Mesenchymal stem cell (in vitro differentiated cells and primary cell): Measurements from ENCODE around the gene SMIM13.

Experiments used
- DNase-seq: peaks from one replicate; pipeline ENCODE4 v3.0.0-alpha.2; 2013
- H2AFZ ChIP-seq: one replicate; pipeline ENCODE4 v1.6.1; 2013; ENCODE audit warnings: low read depth, mild to moderate bottlenecking, control low read depth, inconsistent platforms, low read length, moderate library complexity
- H2AK5ac ChIP-seq: 2 replicates; pipeline ENCODE4 v1.6.1; 2013; ENCODE audit warnings: low read length, moderate library complexity, mild to moderate bottlenecking, inconsistent platforms; ENCODE audit not compliant: severe bottlenecking
- H2BK120ac ChIP-seq: one replicate; pipeline ENCODE4 v1.6.1; 2013; ENCODE audit warnings: low read depth, mild to moderate bottlenecking, inconsistent platforms, low read length, moderate library complexity
- H2BK12ac ChIP-seq, 2 experiments: one replicate each; pipeline ENCODE4 v1.6.1; 2013; ENCODE audit warnings: inconsistent platforms in 2 of 2, low read length in 2 of 2, mild to moderate bottlenecking in 2 of 2, moderate library complexity in 2 of 2, control low read depth in 1 of 2
- H2BK15ac ChIP-seq: one replicate; pipeline ENCODE4 v1.6.1; 2013; ENCODE audit warnings: mild to moderate bottlenecking, low read depth, inconsistent platforms; ENCODE audit not compliant: poor library complexity, severe bottlenecking
- H2BK5ac ChIP-seq: 2 replicates; pipeline ENCODE4 v1.6.1; 2013; ENCODE audit warnings: low read depth, mild to moderate bottlenecking, low read length, control low read depth, inconsistent platforms; ENCODE audit not compliant: poor library complexity, severe bottlenecking
- H3K14ac ChIP-seq, 2 experiments: one replicate each; pipeline ENCODE4 v1.6.1; 2013; ENCODE audit warnings: inconsistent platforms in 2 of 2, low read length in 2 of 2, control low read depth in 1 of 2, mild to moderate bottlenecking in 1 of 2, moderate library complexity in 1 of 2
- H3K18ac ChIP-seq, 2 experiments: one replicate each; pipeline ENCODE4 v1.6.1; 2013; ENCODE audit warnings: inconsistent platforms in 2 of 2, low read length in 2 of 2, control low read depth in 1 of 2, low read depth in 1 of 2, mild to moderate bottlenecking in 1 of 2
- H3K23ac ChIP-seq, 2 experiments: one replicate each; pipeline ENCODE4 v1.6.1; 2013; ENCODE audit warnings: inconsistent platforms in 2 of 2, low read length in 2 of 2, mild to moderate bottlenecking in 2 of 2, moderate library complexity in 2 of 2, control low read depth in 1 of 2
- H3K27ac ChIP-seq: 2 replicates; pipeline ENCODE4 v1.5.1; 2013; ENCODE audit warnings: mild to moderate bottlenecking, moderate library complexity, low read length, control low read depth, inconsistent platforms; ENCODE audit not compliant: poor library complexity, severe bottlenecking
- H3K27me3 ChIP-seq, 2 experiments: 2 replicates each; pipeline versions ENCODE4 v1.6.1 to v1.7.0; 2013; ENCODE audit warnings: low read length in 2 of 2, mild to moderate bottlenecking in 2 of 2, moderate library complexity in 2 of 2, control low read depth in 1 of 2, inconsistent platforms in 1 of 2; ENCODE audit not compliant: control insufficient read depth in 1 of 2, insufficient read depth in 1 of 2
- H3K36me3 ChIP-seq, 2 experiments: 2 replicates each; pipeline versions ENCODE4 v1.6.1 to v1.7.0; 2013; ENCODE audit warnings: low read length in 2 of 2, control low read depth in 1 of 2, inconsistent platforms in 1 of 2, low read depth in 1 of 2, mild to moderate bottlenecking in 1 of 2; ENCODE audit not compliant: insufficient read depth in 2 of 2, control insufficient read depth in 1 of 2
- H3K4ac ChIP-seq, 2 experiments: one replicate each; pipeline ENCODE4 v1.6.1; 2013; ENCODE audit warnings: inconsistent platforms in 2 of 2, low read length in 2 of 2, mild to moderate bottlenecking in 2 of 2, moderate library complexity in 2 of 2, control low read depth in 1 of 2, low read depth in 1 of 2
- H3K4me1 ChIP-seq: 2 replicates; pipeline ENCODE4 v1.6.1; 2013; ENCODE audit warnings: low read depth, low read length, control low read depth; ENCODE audit not compliant: control insufficient read depth, insufficient read depth
- H3K4me2 ChIP-seq: 2 replicates; pipeline ENCODE4 v1.6.1; 2013; ENCODE audit warnings: low read length, mild to moderate bottlenecking, inconsistent platforms; ENCODE audit not compliant: poor library complexity, severe bottlenecking
- H3K4me3 ChIP-seq, 2 experiments: 2 replicates each; pipeline versions ENCODE4 v1.5.1 to v1.7.0; 2013; ENCODE audit warnings: low read length in 2 of 2, mild to moderate bottlenecking in 2 of 2, control low read depth in 1 of 2, low read depth in 1 of 2; ENCODE audit not compliant: insufficient read depth in 1 of 2
- H3K79me1 ChIP-seq: replicated peaks from 2 replicates; pipeline ENCODE4 v1.6.1; 2013; ENCODE audit warnings: mild to moderate bottlenecking, control low read depth, low read length, inconsistent platforms; ENCODE audit not compliant: poor library complexity, severe bottlenecking
- H3K9ac ChIP-seq: 2 replicates; pipeline ENCODE4 v1.7.0; 2013; ENCODE audit warnings: mild to moderate bottlenecking, low read length, moderate library complexity
- H3K9me3 ChIP-seq: 2 replicates; pipeline ENCODE4 v1.7.0; 2013; ENCODE audit warnings: mild to moderate bottlenecking, low read length; ENCODE audit not compliant: control insufficient read depth
- H4K8ac ChIP-seq: one replicate; pipeline ENCODE4 v1.6.1; 2013; ENCODE audit warnings: inconsistent platforms, mild to moderate bottlenecking, low read length, moderate library complexity
- H4K91ac ChIP-seq: one replicate; pipeline ENCODE4 v1.6.1; 2013; ENCODE audit warnings: mild to moderate bottlenecking, low read length, inconsistent platforms
- WGBS: methylation state at CpG from one replicate; pipeline ENCODE4 v1.1.7; 2013; ENCODE audit warnings: mixed read lengths; 5-methylcytosine and 5-hydroxymethylcytosine counted together

The SMIM13 gene

DNA sequence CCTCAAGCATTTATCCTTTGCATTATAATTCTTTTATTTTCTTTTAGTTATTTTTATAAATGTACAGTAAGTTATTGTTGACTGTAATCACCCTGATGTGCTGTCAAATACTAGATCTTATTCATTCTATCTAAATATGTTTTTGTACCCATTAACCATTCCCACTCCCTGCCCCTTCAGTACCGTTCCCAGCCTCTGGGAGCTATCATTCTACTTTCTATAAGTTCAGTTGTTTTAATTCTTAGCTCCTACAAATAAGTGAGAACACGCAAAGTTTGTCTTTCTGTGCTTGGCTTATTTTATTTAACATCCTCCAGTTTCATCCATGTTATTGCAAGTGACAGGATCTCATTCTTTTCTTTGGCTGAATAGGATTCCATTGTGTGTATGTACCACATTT, 30.3 kb downstream of the SMIM13 start:
- peaks cover 0 to 5% of the 10 kb centered on the region in 2 experiments for H3K36me3 ChIP-seq
- peaks cover 36% of the 10 kb centered on the region for H3K79me1 ChIP-seq
- no peak overlapping the region for H3K9ac ChIP-seq
- H3K27me3 ChIP-seq: no peaks in the 10 kb centered on the region
- H3K18ac ChIP-seq: no peak overlapping the region
- DNase-seq: no peak
- no peak overlapping the region for H3K27ac ChIP-seq
- no peak overlapping the region for H3K23ac ChIP-seq
- H3K4ac ChIP-seq: no peak overlapping the region
- H2BK120ac ChIP-seq: no peak overlapping the region
- no peak overlapping the region for H2AK5ac ChIP-seq
- no peaks in the 10 kb centered on the region for H3K9me3 ChIP-seq
- H4K91ac ChIP-seq: no peak overlapping the region
- no peak overlapping the region for H3K4me2 ChIP-seq
- H3K4me3 ChIP-seq: no peak overlapping the region
- H2BK15ac ChIP-seq: no peak overlapping the region
- H2BK5ac ChIP-seq: no peak overlapping the region
- no peak overlapping the region for H2AFZ ChIP-seq
- H2BK12ac ChIP-seq: no peak overlapping the region
- H3K14ac ChIP-seq: no peak overlapping the region
- no peaks in the 10 kb centered on the region for H3K4me1 ChIP-seq
- no peak overlapping the region for H4K8ac ChIP-seq
- WGBS: 91% methylated on average over 2 of the region's 2 CpGs

DNA sequence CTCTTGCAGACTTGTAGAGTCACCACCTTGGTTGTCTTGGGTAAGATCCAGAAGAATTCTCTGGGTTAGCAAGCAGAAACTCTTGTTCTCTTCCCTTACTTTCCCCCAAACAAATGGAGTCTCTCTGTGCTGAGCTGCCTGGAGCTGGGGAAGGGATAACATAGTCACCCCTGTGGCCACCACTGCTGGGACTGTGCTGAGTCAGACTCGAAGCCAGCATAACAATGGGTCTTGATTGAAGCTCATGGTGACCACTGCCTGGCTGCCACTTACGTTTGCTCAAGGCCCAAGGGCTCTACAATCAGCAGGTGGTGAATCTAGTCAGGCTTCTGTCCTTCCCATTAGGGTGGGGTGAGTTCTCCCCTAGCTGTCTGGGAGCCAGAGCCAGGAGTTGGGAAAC, 33.2 kb downstream of the SMIM13 start:
- no peak overlapping the region for H3K23ac ChIP-seq

DNA sequence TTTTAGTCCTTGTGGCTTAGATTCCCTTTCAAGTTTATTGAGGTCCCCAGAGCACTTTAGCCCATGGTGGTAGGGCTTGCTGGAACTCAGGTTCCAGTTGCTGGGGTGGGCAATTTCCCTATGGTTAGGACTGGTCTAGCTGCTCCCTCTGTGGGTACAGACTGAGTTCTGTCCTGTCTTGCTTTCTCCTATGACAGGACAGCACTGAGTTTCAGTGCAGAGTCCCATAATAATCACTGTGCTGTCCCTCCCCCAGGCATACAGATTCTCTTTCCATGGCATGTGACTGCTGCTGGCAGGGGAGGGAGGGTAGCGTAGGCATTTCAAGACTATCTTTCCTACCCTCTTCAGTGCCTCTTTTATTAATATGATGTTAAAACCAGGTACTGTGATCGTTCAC, 35.0 kb downstream of the SMIM13 start:
- no peak overlapping the region for H4K91ac ChIP-seq
- no peak for DNase-seq
- no peak overlapping the region for H3K4me3 ChIP-seq
- H3K4me1 ChIP-seq: no peaks in the 10 kb centered on the region
- H3K27ac ChIP-seq: no peak overlapping the region
- H3K9me3 ChIP-seq: no peaks in the 10 kb centered on the region
- no peak overlapping the region for H3K14ac ChIP-seq
- no peak overlapping the region for H2AFZ ChIP-seq
- no peak overlapping the region for H2AK5ac ChIP-seq
- H2BK15ac ChIP-seq: no peak overlapping the region
- peaks cover 0 to 5% of the 10 kb centered on the region in 2 experiments for H3K36me3 ChIP-seq
- H4K8ac ChIP-seq: no peak overlapping the region
- no peak overlapping the region for H2BK5ac ChIP-seq
- no peak overlapping the region for H3K23ac ChIP-seq
- no CpG with 5 or more reads among the region's 2 CpGs for WGBS
- no peak overlapping the region for H2BK12ac ChIP-seq
- no peaks in the 10 kb centered on the region for H3K27me3 ChIP-seq
- no peak overlapping the region for H3K4me2 ChIP-seq
- H3K9ac ChIP-seq: no peak overlapping the region
- no peak overlapping the region for H3K4ac ChIP-seq
- no peak overlapping the region for H3K18ac ChIP-seq
- no peak overlapping the region for H2BK120ac ChIP-seq
- peaks cover 25% of the 10 kb centered on the region for H3K79me1 ChIP-seq

More for the DNA sequence above, 33.2 kb downstream of the SMIM13 start:
- H2BK12ac ChIP-seq: no peak overlapping the region
- no peak overlapping the region for H2BK120ac ChIP-seq
- no peaks in the 10 kb centered on the region for H3K9me3 ChIP-seq
- H3K4me3 ChIP-seq: no peak overlapping the region
- H3K27me3 ChIP-seq: no peaks in the 10 kb centered on the region
- H3K4ac ChIP-seq: no peak overlapping the region
- H3K14ac ChIP-seq: no peak overlapping the region
- no peak overlapping the region for H2BK15ac ChIP-seq
- H3K9ac ChIP-seq: no peak overlapping the region
- H3K27ac ChIP-seq: no peak overlapping the region
- no peak overlapping the region for H2AFZ ChIP-seq
- H3K4me2 ChIP-seq: no peak overlapping the region
- no peak overlapping the region for H3K18ac ChIP-seq
- no peaks in the 10 kb centered on the region for H3K4me1 ChIP-seq
- 94% methylated on average over 2 of the region's 2 CpGs for WGBS
- no peak overlapping the region for H4K8ac ChIP-seq
- peaks cover 32% of the 10 kb centered on the region for H3K79me1 ChIP-seq
- H2BK5ac ChIP-seq: no peak overlapping the region
- DNase-seq: no peak
- no peak overlapping the region for H2AK5ac ChIP-seq
- H3K36me3 ChIP-seq: peaks cover 0 to 5% of the 10 kb centered on the region in 2 experiments
- H4K91ac ChIP-seq: no peak overlapping the region

DNA sequence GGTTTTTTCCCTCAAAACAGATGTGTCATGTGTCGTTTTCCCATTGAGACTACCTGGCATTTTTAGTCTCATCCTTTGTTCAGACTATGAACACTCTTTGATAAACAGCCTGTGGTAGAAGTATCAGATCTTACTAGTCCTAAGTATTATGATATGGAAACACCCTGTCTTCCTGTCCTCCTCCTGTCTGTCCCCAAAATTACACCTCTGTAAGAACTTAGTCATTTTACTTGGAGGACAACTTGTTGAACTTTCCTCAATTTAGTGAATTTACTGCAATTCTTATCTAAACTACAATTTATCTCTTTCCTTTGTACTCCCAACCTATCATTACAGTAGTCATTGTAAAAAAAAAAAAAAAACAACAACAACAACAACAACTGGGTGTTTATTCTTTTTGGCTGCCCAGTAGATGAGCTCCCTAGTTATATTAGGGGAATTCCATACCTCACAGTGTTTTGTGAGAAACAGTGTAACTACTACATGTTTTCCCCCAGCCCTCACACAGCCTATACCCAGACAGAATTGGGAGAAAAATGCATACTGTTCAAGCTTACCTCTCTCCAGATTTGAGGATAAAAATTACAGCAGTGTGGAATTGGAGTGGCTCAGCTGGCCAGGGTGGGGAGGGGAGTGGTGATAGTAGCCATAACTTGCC, 36.4 kb downstream of the SMIM13 start:
- Histone ChIP-seq H3K4me3 (no peak overlapping the region), H3K14ac (no peak overlapping the region), H3K36me3 (peaks cover 5 to 6% of the 10 kb centered on the region in 2 experiments), H3K27me3 (no peaks in the 10 kb centered on the region), H3K4ac (no peak overlapping the region), H3K9me3 (no peaks in the 10 kb centered on the region), H3K23ac (no peak overlapping the region), H2AK5ac (no peak overlapping the region), H2BK12ac (no peak overlapping the region), H2BK5ac (no peak overlapping the region), H3K79me1 (peaks cover 27% of the 10 kb centered on the region), H4K8ac (no peak overlapping the region), H2BK15ac (no peak overlapping the region), H2BK120ac (no peak overlapping the region), H3K27ac (no peak overlapping the region), H2AFZ (no peak overlapping the region), H3K9ac (no peak overlapping the region), H4K91ac (no peak overlapping the region), H3K4me2 (no peak overlapping the region), H3K18ac (no peak overlapping the region), H3K4me1 (no peaks in the 10 kb centered on the region)
- DNase-seq: no peak
- no CpG with 5 or more reads among the region's 1 CpG for WGBS
